Fibroblast of peridontal ligament (primary cell): ENCODE data around the gene STAC.
A peak's percentile ranks its signal among the peaks of the same experiment; 100 is the strongest.

Source experiments
- DNase-seq: peaks from one replicate; pipeline ENCODE4 v3.0.0-alpha.2; 2010; ENCODE audit errors: extremely low read depth

The STAC gene

GRCh38 chr3:36595511-36595910, 215.2 kb downstream of the STAC start:
- peak; percentile 34 for DNase-seq

- no peak for DNase-seq
Measured at GRCh38 chr3:36596419-36596818, 216.1 kb downstream of the STAC start.

GRCh38 chr3:36597422-36597821, 217.1 kb downstream of the STAC start:
- DNase-seq = no peak
